SH-SY5Y (cell line): ENCODE data around the gene EVX1.

ENCODE experiments used
- GATA2 ChIP-seq: IDR thresholded peaks from 2 replicates; pipeline ENCODE4 v1.6.1; 2011; ENCODE audit warnings: mild to moderate bottlenecking, low read depth, low read length
- GATA3 ChIP-seq: IDR thresholded peaks from 2 replicates; pipeline ENCODE4 v1.6.1; 2011; ENCODE audit warnings: low read depth, mild to moderate bottlenecking, low read length, moderate library complexity

DNA sequence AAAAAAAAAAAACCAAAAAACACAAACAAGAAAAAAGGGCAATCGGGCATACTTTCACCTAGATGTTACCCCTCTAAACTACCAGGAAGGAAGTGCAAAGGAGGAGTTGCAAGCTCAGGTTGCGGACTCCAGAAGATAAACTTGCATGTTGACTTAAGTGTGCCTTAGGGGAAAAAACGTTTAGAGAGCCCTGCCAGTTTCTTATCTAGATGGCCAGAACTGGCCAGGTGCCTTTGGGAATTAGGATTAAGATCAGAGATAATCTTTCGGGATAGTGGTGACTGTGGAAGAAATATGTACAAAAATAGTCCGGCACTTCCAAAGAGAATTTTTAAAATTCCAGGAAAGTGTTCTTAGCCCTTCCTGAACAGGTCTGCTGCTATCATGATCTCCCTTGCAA lies 17.6 kb downstream of the EVX1 start:
- TF ChIP-seq GATA3 (no peak), GATA2 (no peak; the same call in 1 of the 2 replicates)
